HCT116 (cell line): ENCODE measurements around the gene CFAP54. TPM values are rescaled to one million over a fixed set of nuclear protein-coding genes. Genes with fewer than 3 reads are reported as not detected.

Experiments used
- ATAC-seq: fragments of 200-7000 bp; cut with Tn5 transposase; 2 replicates; pipeline ENCODE4 v1.9.1; 2020; ENCODE audit warnings: mild to moderate bottlenecking, moderate library complexity
- BruUV-seq: library from RNA; stranded (reverse); fragments of 400-500 nt; replicated peaks from 2 replicates; lab custom pipeline; 2021; lab: Mats Ljungman, UMichigan
- CTCF ChIA-PET: fragments of 300-600 bp; sonication (Branson Sonifier 250); formaldehyde crosslinking; loops from one replicate; lab custom pipeline; 2021; ENCODE audit warnings: antibody characterized with exemption; lab: Charles Lee
- POLR2A ChIA-PET: fragments of 300-600, 350-600 bp; sonication (Branson Sonifier 250); formaldehyde crosslinking; loops from one replicate; lab custom pipeline; 2021; ENCODE audit warnings: antibody characterized with exemption; lab: Charles Lee
- RAD21 ChIA-PET, 2 experiments: fragments of 300-600 bp; sonication (Branson Sonifier 250); formaldehyde crosslinking; loops; one replicate each; lab custom pipeline; 2023; ENCODE audit warnings: low total read pairs in 2 of 2; ENCODE audit not compliant: uncharacterized antibody in 2 of 2, unreplicated experiment in 2 of 2, low non-redundant PET in 1 of 2; lab: Charles Lee
- DNase-seq: peaks from one replicate; pipeline ENCODE4 v3.0.0-alpha.2; 2010; ENCODE audit warnings: low read depth, low spot score
- H2AFZ ChIP-seq: fragments of 200-600 bp; shearing (Covaris generic), sonication (generic); 2 replicates; pipeline ENCODE4 v1.6.1; 2017; ENCODE audit warnings: low read depth, mixed run types, mixed read lengths, antibody characterized with exemption, low read length; ENCODE audit not compliant: poor library complexity, severe bottlenecking
- H3K27ac ChIP-seq: 2 replicates; pipeline ENCODE4 v1.5.1; 2012; ENCODE audit warnings: low read depth, low read length
- H3K27me3 ChIP-seq: fragments of 200-600 bp; sonication (generic); 2 replicates; pipeline ENCODE4 v1.6.1; 2016; ENCODE audit warnings: mixed run types, low read length, mixed read lengths; ENCODE audit not compliant: insufficient read depth
- H3K36me3 ChIP-seq, 2 experiments: fragments of 200-500 bp in 1 of 2; fragments of 200-600 bp in 1 of 2; sonication (Bioruptor generic) in 1 of 2; sonication (generic) in 1 of 2; 2 replicates each; pipeline versions ENCODE4 v1.5.1 to v1.6.1; 2014 to 2016; ENCODE audit warnings: low read length in 2 of 2, inconsistent platforms in 1 of 2, mixed read lengths in 1 of 2, mixed run types in 1 of 2; ENCODE audit not compliant: insufficient read depth in 2 of 2, control insufficient read depth in 1 of 2
- H3K4me1 ChIP-seq, 2 experiments: fragments of 200-600 bp in 1 of 2; sonication (generic) in 1 of 2; 2 replicates each; pipeline versions ENCODE4 v1.5.1 to v1.6.1; 2012 to 2017; ENCODE audit warnings: low read length in 2 of 2, inconsistent platforms in 1 of 2, mild to moderate bottlenecking in 1 of 2, mixed read lengths in 1 of 2, mixed run types in 1 of 2, moderate library complexity in 1 of 2; ENCODE audit not compliant: insufficient read depth in 2 of 2, control insufficient read depth in 1 of 2
- H3K4me2 ChIP-seq: fragments of 200-600 bp; sonication (generic); 2 replicates; pipeline ENCODE4 v1.6.1; 2017; ENCODE audit warnings: mixed run types, low read length, mixed read lengths
- H3K4me3 ChIP-seq, 2 experiments: fragments of 200-600 bp in 1 of 2; sonication (generic) in 1 of 2; replicated peaks in 1 of 2; 2 replicates each; pipeline ENCODE4 v1.5.1; 2011 to 2016; ENCODE audit warnings: low read length in 2 of 2, control low read depth in 1 of 2, low read depth in 1 of 2, mild to moderate bottlenecking in 1 of 2, mixed read lengths in 1 of 2, mixed run types in 1 of 2
- H3K79me2 ChIP-seq: fragments of 200-600 bp; sonication (generic); 2 replicates; pipeline ENCODE4 v1.6.1; 2017; ENCODE audit warnings: mild to moderate bottlenecking, mixed run types, low read length, moderate library complexity, mixed read lengths; ENCODE audit not compliant: insufficient read depth
- H3K9ac ChIP-seq: fragments of 200-600 bp; sonication (generic); 2 replicates; pipeline ENCODE4 v1.6.1; 2016; ENCODE audit warnings: low read length, mixed read lengths
- H3K9me2 ChIP-seq: fragments of 200-600 bp; sonication (generic), shearing (Covaris generic); 2 replicates; pipeline ENCODE4 v1.6.1; 2017; ENCODE audit warnings: mixed run types, mild to moderate bottlenecking, moderate library complexity; ENCODE audit not compliant: insufficient read depth
- H3K9me3 ChIP-seq, 2 experiments: fragments of 200-500 bp in 1 of 2; fragments of 200-600 bp in 1 of 2; sonication (Bioruptor generic) in 1 of 2; sonication (generic) in 1 of 2; 2 replicates each; pipeline ENCODE4 v1.6.1; 2014 to 2017; ENCODE audit warnings: low read length in 2 of 2, mixed read lengths in 2 of 2, inconsistent platforms in 1 of 2, low read depth in 1 of 2, mild to moderate bottlenecking in 1 of 2, mixed run types in 1 of 2, moderate library complexity in 1 of 2; ENCODE audit not compliant: control insufficient read depth in 1 of 2, insufficient read depth in 1 of 2
- H4K20me1 ChIP-seq: fragments of 200-600 bp; sonication (generic), shearing (Covaris generic); 2 replicates; pipeline ENCODE4 v1.6.1; 2017; ENCODE audit warnings: mixed run types, mild to moderate bottlenecking, moderate library complexity; ENCODE audit not compliant: insufficient read depth
- CBX3 ChIP-seq: IDR thresholded peaks from 2 replicates; pipeline ENCODE4 v1.6.1; 2012; ENCODE audit warnings: low read depth
- EGR1 ChIP-seq: IDR thresholded peaks from 2 replicates; pipeline ENCODE4 v1.6.1; 2012; ENCODE audit warnings: low read depth
- SIN3A ChIP-seq: IDR thresholded peaks from 2 replicates; pipeline ENCODE4 v1.6.1; 2012; ENCODE audit warnings: low read depth
- YY1 ChIP-seq: IDR thresholded peaks from 2 replicates; pipeline ENCODE4 v1.6.1; 2011; ENCODE audit warnings: low read length, low read depth, moderate library complexity, mild to moderate bottlenecking; ENCODE audit not compliant: insufficient replicate concordance; ENCODE audit errors: extremely low read depth
- ZNF274 ChIP-seq: fragments of 200-500 bp; sonication (Bioruptor generic); IDR thresholded peaks from 2 replicates; pipeline ENCODE4 v1.6.1; 2014; ENCODE audit warnings: mild to moderate bottlenecking, low read depth, low read length, inconsistent platforms
- intact Hi-C: fragments of 100-400 bp; cut with micrococcal nuclease; formaldehyde crosslinking; loops from 2 replicates; pipeline ENCODE4 v1.10.0; 2022
- total RNA-seq: library from RNA; stranded (reverse); gene quantifications from one replicate; pipeline ENCODE4 v1.2.1, GENCODE V29; 2021; ENCODE audit not compliant: unreplicated experiment
- TF ChIP-seq, protein P1 (sequence below): IDR thresholded peaks from 2 replicates; pipeline ENCODE4 v1.6.1; 2012
- TF ChIP-seq, protein P2 (sequence below), 3 experiments: fragments of 200-600 bp in 1 of 3; sonication (generic) in 1 of 3; IDR thresholded peaks in 2 of 3; conservative IDR thresholded peaks in 1 of 3; 2 replicates each; pipeline ENCODE4 v1.5.1; 2012 to 2017; ENCODE audit warnings: low read depth in 2 of 3, low read length in 2 of 3, antibody characterized with exemption in 1 of 3, borderline replicate concordance in 1 of 3, control low read depth in 1 of 3, mild to moderate bottlenecking in 1 of 3, mixed read lengths in 1 of 3, mixed run types in 1 of 3, moderate library complexity in 1 of 3; ENCODE audit not compliant: insufficient read depth in 1 of 3
- TF ChIP-seq, protein P3 (sequence below): IDR thresholded peaks from 2 replicates; pipeline ENCODE4 v1.6.1; 2012

CFAP54 gene
- total RNA-seq, 1 experiment from 2014 or later = 0.25 TPM

DNA sequence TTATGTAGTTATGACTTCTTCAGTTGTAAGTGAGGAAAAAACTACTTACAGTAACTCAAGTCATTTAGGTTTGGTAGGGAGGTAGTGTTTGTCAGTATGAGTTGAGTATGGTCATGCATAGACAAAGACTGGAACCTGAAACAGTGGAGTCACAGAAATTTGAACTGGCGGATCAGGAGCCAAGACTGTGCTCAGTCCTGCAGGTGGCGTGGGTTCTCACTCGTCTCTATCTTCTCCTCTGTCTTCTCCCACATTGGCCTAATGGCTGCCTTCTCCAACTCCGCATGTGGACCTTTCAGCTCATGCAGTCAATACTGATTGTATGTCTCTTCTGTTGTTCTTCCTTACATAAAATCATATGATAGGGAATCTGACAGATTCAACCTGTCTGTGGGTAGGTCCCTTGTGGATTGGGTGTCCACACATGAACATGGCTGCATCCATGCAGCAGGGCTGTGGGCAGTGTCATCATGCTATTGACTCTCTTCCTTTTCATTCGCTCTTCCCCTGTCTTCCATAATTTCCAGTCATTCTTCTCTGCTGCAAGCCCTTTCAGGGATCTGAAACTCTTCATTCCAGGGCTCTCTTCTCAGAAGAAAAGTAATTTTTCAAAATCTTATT, 338.9 kb downstream of the CFAP54 start:
- peak; percentile 77 for ATAC-seq
- Histone ChIP-seq H3K4me2 (no peak overlapping the region), H4K20me1 (no peaks in the 10 kb centered on the region), H3K9me3 (no peaks in the 10 kb centered on the region), H3K36me3 (no peaks in the 10 kb centered on the region; a peak in 1 of 4 replicates), H3K27ac (no peak overlapping the region), H3K4me3 (no peak overlapping the region), H3K4me1 (no peaks in the 10 kb centered on the region), H2AFZ (peak overlapping the region; percentile 54), H3K79me2 (no peaks in the 10 kb centered on the region), H3K9ac (no peak overlapping the region), H3K27me3 (no peaks in the 10 kb centered on the region), H3K9me2 (no peaks in the 10 kb centered on the region)
- TF ChIP-seq ZNF274 (no peak), EGR1 (no peak), SIN3A (no peak), YY1 (no peak), CBX3 (no peak)
- TF ChIP-seq, protein P1, sequence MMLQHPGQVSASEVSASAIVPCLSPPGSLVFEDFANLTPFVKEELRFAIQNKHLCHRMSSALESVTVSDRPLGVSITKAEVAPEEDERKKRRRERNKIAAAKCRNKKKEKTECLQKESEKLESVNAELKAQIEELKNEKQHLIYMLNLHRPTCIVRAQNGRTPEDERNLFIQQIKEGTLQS = no peak
- TF ChIP-seq, protein P2, sequence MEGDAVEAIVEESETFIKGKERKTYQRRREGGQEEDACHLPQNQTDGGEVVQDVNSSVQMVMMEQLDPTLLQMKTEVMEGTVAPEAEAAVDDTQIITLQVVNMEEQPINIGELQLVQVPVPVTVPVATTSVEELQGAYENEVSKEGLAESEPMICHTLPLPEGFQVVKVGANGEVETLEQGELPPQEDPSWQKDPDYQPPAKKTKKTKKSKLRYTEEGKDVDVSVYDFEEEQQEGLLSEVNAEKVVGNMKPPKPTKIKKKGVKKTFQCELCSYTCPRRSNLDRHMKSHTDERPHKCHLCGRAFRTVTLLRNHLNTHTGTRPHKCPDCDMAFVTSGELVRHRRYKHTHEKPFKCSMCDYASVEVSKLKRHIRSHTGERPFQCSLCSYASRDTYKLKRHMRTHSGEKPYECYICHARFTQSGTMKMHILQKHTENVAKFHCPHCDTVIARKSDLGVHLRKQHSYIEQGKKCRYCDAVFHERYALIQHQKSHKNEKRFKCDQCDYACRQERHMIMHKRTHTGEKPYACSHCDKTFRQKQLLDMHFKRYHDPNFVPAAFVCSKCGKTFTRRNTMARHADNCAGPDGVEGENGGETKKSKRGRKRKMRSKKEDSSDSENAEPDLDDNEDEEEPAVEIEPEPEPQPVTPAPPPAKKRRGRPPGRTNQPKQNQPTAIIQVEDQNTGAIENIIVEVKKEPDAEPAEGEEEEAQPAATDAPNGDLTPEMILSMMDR (IDR thresholded peaks at IDR 0.05 in 2 of 3, conservative IDR thresholded peaks at IDR 0.05 in 1 of 3; ENCODE audit: borderline replicate concordance in 1 of 3, insufficient read depth in 1 of 3, low read depth in 2 of 3, low read length in 2 of 3) = peak in 2 of 3 experiments; percentile 8 to 26; a peak in 2 of 6 replicates
- TF ChIP-seq, protein P3, sequence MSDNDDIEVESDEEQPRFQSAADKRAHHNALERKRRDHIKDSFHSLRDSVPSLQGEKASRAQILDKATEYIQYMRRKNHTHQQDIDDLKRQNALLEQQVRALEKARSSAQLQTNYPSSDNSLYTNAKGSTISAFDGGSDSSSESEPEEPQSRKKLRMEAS = no peak
- CTCF ChIA-PET = no interaction called here
- intact Hi-C loops = no loop called here
- RAD21 ChIA-PET = no interaction called here
- no peak for DNase-seq
- no TSS peak for BruUV-seq
- POLR2A ChIA-PET = no interaction called here
